ENCODE data around the gene BAHCC1. TPM values are rescaled to one million over a fixed set of nuclear protein-coding genes. Genes with fewer than 3 reads are reported as not detected.

Gene BAHCC1
- total and polyA plus RNA-seq, 2 donors = 10.1 to 15.9 TPM

- DNase-seq (ENCODE audit: extremely low spot score) = peak; percentile 99
- H3K4me3 ChIP-seq (ENCODE audit: low read depth, low read length) = peak overlapping the region; percentile 92
- no peaks in the 10 kb centered on the region for H3K4me1 ChIP-seq (ENCODE audit: insufficient read depth)
- H3K27ac ChIP-seq (ENCODE audit: low read depth) = peak overlapping the region; percentile 89
- under 1% methylated on average over 63 of the region's 63 CpGs for WGBS
- H3K36me3 ChIP-seq (ENCODE audit: insufficient read depth) = no peaks in the 10 kb centered on the region
These were observed 1.4 kb upstream of the BAHCC1 start for GRCh38 chr17:81393684-81394376.

GRCh38 chr17:81394377-81394920 is 808 bp upstream of the BAHCC1 start:
- 6% methylated on average over 16 of the region's 16 CpGs for WGBS
- H3K36me3 ChIP-seq (ENCODE audit: insufficient read depth) = no peaks in the 10 kb centered on the region
- peak overlapping the region; percentile 32 for H3K4me3 ChIP-seq (ENCODE audit: low read depth, low read length)
- DNase-seq (ENCODE audit: extremely low spot score) = no peak
- H3K27ac ChIP-seq (ENCODE audit: low read depth) = no peak overlapping the region
- no peaks in the 10 kb centered on the region for H3K4me1 ChIP-seq (ENCODE audit: insufficient read depth)

GRCh38 chr17:81395600-81396277 is 482 bp downstream of the BAHCC1 start:
- no peak for DNase-seq (ENCODE audit: extremely low spot score)
- peak overlapping the region; percentile 91 for H3K27ac ChIP-seq (ENCODE audit: low read depth)
- no peaks in the 10 kb centered on the region for H3K36me3 ChIP-seq (ENCODE audit: insufficient read depth)
- H3K4me1 ChIP-seq (ENCODE audit: insufficient read depth) = no peaks in the 10 kb centered on the region
- WGBS = under 1% methylated on average over 43 of the region's 43 CpGs
- H3K4me3 ChIP-seq (ENCODE audit: low read depth, low read length) = peak overlapping the region; percentile 88

GRCh38 chr17:81396278-81396721 is 1.0 kb downstream of the BAHCC1 start:
- Histone ChIP-seq H3K27ac (ENCODE audit: low read depth) (peak overlapping the region; percentile 91), H3K36me3 (ENCODE audit: insufficient read depth) (no peaks in the 10 kb centered on the region), H3K4me1 (ENCODE audit: insufficient read depth) (no peaks in the 10 kb centered on the region), H3K4me3 (ENCODE audit: low read depth, low read length) (peak overlapping the region; percentile 88)
- under 1% methylated on average over 54 of the region's 54 CpGs for WGBS
- no peak for DNase-seq (ENCODE audit: extremely low spot score)

GRCh38 chr17:81396722-81397313 is 1.6 kb downstream of the BAHCC1 start:
- DNase-seq (ENCODE audit: extremely low spot score) = no peak
- no peaks in the 10 kb centered on the region for H3K4me1 ChIP-seq (ENCODE audit: insufficient read depth)
- WGBS = under 1% methylated on average over 61 of the region's 61 CpGs
- peak overlapping the region; percentile 91 for H3K27ac ChIP-seq (ENCODE audit: low read depth)
- H3K36me3 ChIP-seq (ENCODE audit: insufficient read depth) = no peaks in the 10 kb centered on the region
- peak overlapping the region; percentile 88 for H3K4me3 ChIP-seq (ENCODE audit: low read depth, low read length)

- 2% methylated on average over 49 of the region's 49 CpGs for WGBS
- Histone ChIP-seq H3K36me3 (ENCODE audit: insufficient read depth) (no peaks in the 10 kb centered on the region), H3K4me1 (ENCODE audit: insufficient read depth) (no peaks in the 10 kb centered on the region), H3K4me3 (ENCODE audit: low read depth, low read length) (peak overlapping the region; percentile 88), H3K27ac (ENCODE audit: low read depth) (peak overlapping the region; percentile 95)
- no peak for DNase-seq (ENCODE audit: extremely low spot score)
These were observed 2.3 kb downstream of the BAHCC1 start for GRCh38 chr17:81397314-81398175.

GRCh38 chr17:81398176-81398831 is 3.0 kb downstream of the BAHCC1 start:
- 6% methylated on average over 48 of the region's 48 CpGs for WGBS
- no peak for DNase-seq (ENCODE audit: extremely low spot score)
- no peaks in the 10 kb centered on the region for H3K4me1 ChIP-seq (ENCODE audit: insufficient read depth)
- H3K27ac ChIP-seq (ENCODE audit: low read depth) = peak overlapping the region; percentile 78
- peak overlapping the region; percentile 88 for H3K4me3 ChIP-seq (ENCODE audit: low read depth, low read length)
- no peaks in the 10 kb centered on the region for H3K36me3 ChIP-seq (ENCODE audit: insufficient read depth)

- H3K4me3 ChIP-seq (ENCODE audit: low read depth, low read length) = peak overlapping the region; percentile 88
- peak overlapping the region; percentile 96 for H3K27ac ChIP-seq (ENCODE audit: low read depth)
- under 1% methylated on average over 46 of the region's 46 CpGs for WGBS
- H3K36me3 ChIP-seq (ENCODE audit: insufficient read depth) = no peaks in the 10 kb centered on the region
- no peaks in the 10 kb centered on the region for H3K4me1 ChIP-seq (ENCODE audit: insufficient read depth)
- DNase-seq (ENCODE audit: extremely low spot score) = no peak
These were observed 3.7 kb downstream of the BAHCC1 start for GRCh38 chr17:81398832-81399411.

- Histone ChIP-seq H3K4me1 (ENCODE audit: insufficient read depth) (no peaks in the 10 kb centered on the region), H3K36me3 (ENCODE audit: insufficient read depth) (no peaks in the 10 kb centered on the region), H3K4me3 (ENCODE audit: low read depth, low read length) (peak overlapping the region; percentile 88), H3K27ac (ENCODE audit: low read depth) (peak overlapping the region; percentile 96)
- under 1% methylated on average over 95 of the region's 95 CpGs for WGBS
- no peak for DNase-seq (ENCODE audit: extremely low spot score)
These were observed 4.4 kb downstream of the BAHCC1 start for GRCh38 chr17:81399481-81400153.

GRCh38 chr17:81400154-81400977 is 5.1 kb downstream of the BAHCC1 start:
- Histone ChIP-seq H3K4me1 (ENCODE audit: insufficient read depth) (no peaks in the 10 kb centered on the region), H3K36me3 (ENCODE audit: insufficient read depth) (no peaks in the 10 kb centered on the region), H3K4me3 (ENCODE audit: low read depth, low read length) (peak overlapping the region; percentile 88), H3K27ac (ENCODE audit: low read depth) (peak overlapping the region; percentile 96)
- no peak for DNase-seq (ENCODE audit: extremely low spot score)
- 11% methylated on average over 67 of the region's 67 CpGs for WGBS

GRCh38 chr17:81400996-81401722 is 5.9 kb downstream of the BAHCC1 start:
- no peak for DNase-seq (ENCODE audit: extremely low spot score)
- Histone ChIP-seq H3K4me3 (ENCODE audit: low read depth, low read length) (no peak overlapping the region), H3K36me3 (ENCODE audit: insufficient read depth) (no peaks in the 10 kb centered on the region), H3K27ac (ENCODE audit: low read depth) (peak overlapping the region; percentile 4), H3K4me1 (ENCODE audit: insufficient read depth) (no peaks in the 10 kb centered on the region)
- WGBS = 66% methylated on average over 20 of the region's 20 CpGs

All from urinary bladder (tissue), 4 donors.